Measurements from ENCODE around the gene NSDHL. TPM values are rescaled to one million over a fixed set of nuclear protein-coding genes. Genes with fewer than 3 reads are reported as not detected.

Gene NSDHL
- total RNA-seq, 1 donor from 2014 or later = 24.9 TPM

DNA sequence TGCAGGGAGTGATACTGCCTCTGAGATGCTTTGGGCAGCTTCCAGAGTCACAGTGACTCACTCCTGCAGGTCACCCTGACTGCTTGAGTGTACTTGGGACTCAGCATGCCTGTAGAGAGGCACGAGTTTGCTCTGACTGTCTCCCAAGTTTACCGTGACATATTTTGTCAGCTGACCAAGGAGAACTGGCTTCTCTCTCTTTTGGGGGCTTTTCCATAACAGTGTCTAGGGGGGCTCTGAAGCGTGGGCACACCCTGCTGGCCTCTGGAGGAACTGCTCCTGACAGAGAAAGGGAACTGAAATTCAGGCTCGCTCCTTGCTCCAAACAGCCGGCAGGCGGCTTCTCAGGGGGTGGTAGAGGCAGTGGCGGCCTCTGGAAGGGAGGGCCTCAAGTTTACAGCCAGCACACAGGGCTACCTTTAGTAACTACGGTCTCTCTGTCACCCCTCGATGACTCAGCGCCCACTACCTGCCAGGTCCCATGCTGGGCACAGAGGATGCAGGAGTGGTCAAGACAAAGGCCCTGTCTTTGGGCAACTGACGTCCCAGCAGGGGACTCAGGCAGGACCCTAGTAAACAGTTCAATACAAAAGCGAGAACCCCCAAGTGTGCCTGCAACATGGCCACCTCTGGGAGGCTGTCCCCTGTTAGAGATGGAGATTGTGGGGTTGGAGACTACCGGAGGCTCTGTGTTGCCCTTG is 84.8 kb downstream of the NSDHL start:
- Mint-ChIP-seq H3K27me3 (ENCODE audit: insufficient read depth) (no peaks in the 10 kb centered on the region), H3K4me1 (ENCODE audit: low read depth) (no peaks in the 10 kb centered on the region), H3K4me3 (no peak overlapping the region), H3K27ac (no peak overlapping the region), H3K9me3 (no peaks in the 10 kb centered on the region), H3K36me3 (ENCODE audit: low read depth) (no peaks in the 10 kb centered on the region)
- no peak for DNase-seq (ENCODE audit: low spot score)
- intact Hi-C loops (cut with micrococcal nuclease) = no loop called here

DNA sequence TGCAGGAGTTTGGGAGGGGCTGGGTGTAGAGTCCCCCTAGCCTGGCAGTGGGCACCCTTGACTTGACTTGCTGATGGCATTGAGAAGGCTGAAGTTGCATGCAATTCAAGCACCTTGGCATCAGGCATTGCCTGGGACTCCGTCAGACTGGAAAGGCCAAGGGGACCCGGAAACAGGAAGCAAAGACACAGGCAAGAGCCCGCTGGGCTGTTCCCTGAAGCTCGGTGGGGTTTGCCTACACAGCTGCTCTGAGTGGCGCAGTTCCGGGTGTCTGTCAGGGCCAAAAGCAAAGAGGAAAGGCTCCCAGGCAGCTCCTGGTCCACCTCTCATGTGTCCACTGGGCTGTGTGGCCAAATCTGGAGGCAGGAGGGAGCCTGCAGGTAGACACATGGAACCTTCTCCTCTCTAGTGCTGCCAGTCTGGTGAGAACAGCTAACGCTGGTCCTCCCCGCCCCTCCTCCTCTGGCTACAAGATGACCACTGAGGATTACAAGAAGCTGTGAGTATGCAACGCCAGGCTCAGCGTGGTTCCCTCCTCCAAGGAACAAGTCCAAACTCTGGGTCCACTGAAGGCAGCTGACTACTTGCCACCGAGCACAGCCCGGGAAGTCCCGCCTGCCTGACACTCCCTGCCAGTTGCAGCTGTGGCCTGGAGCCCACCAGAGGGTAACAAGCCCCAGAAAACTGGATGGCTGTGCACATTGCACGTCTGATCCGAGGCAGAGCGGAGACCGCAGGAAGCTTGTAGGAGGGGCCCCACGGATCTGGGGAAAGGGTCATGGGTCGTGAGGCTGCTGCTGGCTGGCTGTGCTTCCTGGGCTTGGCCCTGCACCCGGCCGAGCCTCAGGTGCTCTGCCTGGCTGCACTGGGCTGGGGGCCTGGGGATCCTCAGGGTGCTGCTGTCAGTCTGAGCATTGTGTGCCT is 87.1 kb downstream of the NSDHL start:
- Mint-ChIP-seq H3K4me3 (no peak overlapping the region), H3K9me3 (no peaks in the 10 kb centered on the region), H3K27me3 (ENCODE audit: insufficient read depth) (no peaks in the 10 kb centered on the region), H3K36me3 (ENCODE audit: low read depth) (no peaks in the 10 kb centered on the region), H3K4me1 (ENCODE audit: low read depth) (no peaks in the 10 kb centered on the region), H3K27ac (no peak overlapping the region)
- DNase-seq (ENCODE audit: low spot score) = no peak
- intact Hi-C loops (cut with micrococcal nuclease) = no loop called here

DNA sequence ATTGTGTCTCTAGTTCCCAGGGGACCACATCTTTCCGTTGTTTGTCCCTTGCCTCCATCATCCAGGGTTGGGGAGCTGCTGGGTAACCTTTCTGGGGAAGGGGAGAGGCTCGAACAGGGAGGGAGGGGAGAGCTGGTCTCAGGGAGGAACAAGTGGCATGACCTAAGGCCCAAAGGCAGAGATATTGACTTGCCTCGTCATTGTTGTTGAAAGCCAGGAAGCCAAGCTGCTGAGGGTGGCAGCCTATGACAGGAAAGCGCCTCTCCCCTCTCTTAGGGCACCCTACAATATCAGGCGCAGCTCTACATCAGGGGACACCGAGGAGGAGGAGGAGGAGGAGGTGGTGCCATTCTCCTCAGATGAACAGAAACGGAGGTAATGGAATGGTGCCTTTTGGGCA is 87.8 kb downstream of the NSDHL start:
- Mint-ChIP-seq H3K4me1 (ENCODE audit: low read depth) (no peaks in the 10 kb centered on the region), H3K9me3 (no peaks in the 10 kb centered on the region), H3K36me3 (ENCODE audit: low read depth) (no peaks in the 10 kb centered on the region), H3K27me3 (ENCODE audit: insufficient read depth) (no peaks in the 10 kb centered on the region), H3K27ac (no peak overlapping the region), H3K4me3 (no peak overlapping the region)
- intact Hi-C loops (cut with micrococcal nuclease) = no loop called here
- no peak for DNase-seq (ENCODE audit: low spot score)

Other genes with a start within 250 kb of the NSDHL start
- gene GABRQ, start 193.2 kb upstream of the NSDHL start, total RNA-seq = not detected in 2 replicates
- not detected in 2 replicates for gene MAGEA3, start 132.3 kb upstream of the NSDHL start, total RNA-seq
- 0.31 TPM in 1 of 2 replicates, not detected in the other for gene CSAG2, start 121.8 kb upstream of the NSDHL start, total RNA-seq
- not detected in 2 replicates for gene MAGEA2B, start 116.4 kb upstream of the NSDHL start, total RNA-seq
- gene CSAG1, start 97.3 kb upstream of the NSDHL start, total RNA-seq = not detected in 2 replicates
- not detected in 2 replicates for gene MAGEA12, start 97.3 kb upstream of the NSDHL start, total RNA-seq
- gene MAGEA2, start 77.2 kb upstream of the NSDHL start, total RNA-seq = not detected in 2 replicates
- 0.73 and 0.78 TPM in 2 replicates for gene CSAG3, start 71.8 kb upstream of the NSDHL start, total RNA-seq
- gene MAGEA6, start 61.4 kb upstream of the NSDHL start, total RNA-seq = not detected in 2 replicates
- 9.0 and 9.8 TPM in 2 replicates for gene CETN2, start 306 bp upstream of the NSDHL start, total RNA-seq
- 0.54 and 0.73 TPM in 2 replicates for gene ZNF185, start 67.0 kb downstream of the NSDHL start, total RNA-seq
- not detected in 2 replicates for gene PNMA5, start 163.1 kb downstream of the NSDHL start, total RNA-seq
- 0.67 and 0.88 TPM in 2 replicates for gene PNMA3, start 225.4 kb downstream of the NSDHL start, total RNA-seq
- 0.56 and 0.73 TPM in 2 replicates for gene PNMA6A, start 241.4 kb downstream of the NSDHL start, total RNA-seq

Data from activated T-helper 1 cell treated with anti-CD3 and anti-CD28 coated beads, Interleukin-12 subunit alpha, Interleukin-12 subunit beta, Interleukin-2, Interleukin-4 antibody, amounts not matched to agents 30 ng/mL and 10 ng/mL and 1 ng/mL, durations not matched to agents 14 hours and 24 hours and 36 hours (primary cell).